OCI-LY3 (cell line): ENCODE results near the gene OR5L1.

Experiments
- H2AFZ ChIP-seq: fragments of 200-600, 300-600 bp; shearing (Covaris generic); 2 replicates; pipeline ENCODE4 v1.6.0; 2014; ENCODE audit warnings: antibody characterized with exemption, low read depth, low read length
- H3K27ac ChIP-seq: fragments of 200-600, 300-600 bp; sonication (generic); 2 replicates; pipeline ENCODE4 v1.5.1; 2014; ENCODE audit warnings: mild to moderate bottlenecking, low read length, moderate library complexity, mixed read lengths
- H3K27me3 ChIP-seq: fragments of 200-600, 300-600 bp; sonication (generic); 2 replicates; pipeline ENCODE4 v1.6.1; 2014; ENCODE audit warnings: low read depth, low read length, mixed read lengths
- H3K36me3 ChIP-seq: fragments of 200-600, 300-600 bp; sonication (generic); replicated peaks from 2 replicates; pipeline ENCODE3; 2014; ENCODE audit warnings: low read depth, low read length, mixed read lengths
- H3K4me1 ChIP-seq: fragments of 300-600, 200-600 bp; sonication (generic); 2 replicates; pipeline ENCODE4 v1.6.1; 2014; ENCODE audit warnings: low read length, mixed read lengths
- H3K4me2 ChIP-seq: fragments of 200-600, 300-600 bp; sonication (generic); 2 replicates; pipeline ENCODE4 v1.6.1; 2014; ENCODE audit warnings: low read length, mixed read lengths
- H3K4me3 ChIP-seq: fragments of 300-600, 200-600 bp; sonication (generic); 2 replicates; pipeline ENCODE4 v1.5.1; 2014; ENCODE audit warnings: antibody characterized with exemption, mild to moderate bottlenecking, low read length, moderate library complexity
- H3K79me2 ChIP-seq: fragments of 300-600, 200-600 bp; shearing (Covaris generic); 2 replicates; pipeline ENCODE4 v1.6.1; 2014; ENCODE audit warnings: mild to moderate bottlenecking, low read length, mixed read lengths
- H3K9ac ChIP-seq: fragments of 300-600, 200-600 bp; shearing (Covaris generic); 2 replicates; pipeline ENCODE4 v1.6.0; 2014; ENCODE audit warnings: mild to moderate bottlenecking, low read length, moderate library complexity
- H3K9me3 ChIP-seq: fragments of 200-600, 300-600 bp; shearing (Covaris generic); 2 replicates; pipeline ENCODE4 v1.6.1; 2014; ENCODE audit warnings: low read length, mixed read lengths; ENCODE audit not compliant: insufficient read depth
- H4K20me1 ChIP-seq: fragments of 200-600, 300-600 bp; sonication (generic); 2 replicates; pipeline ENCODE4 v1.6.1; 2016; ENCODE audit warnings: low read length, mixed read lengths; ENCODE audit not compliant: insufficient read depth
- CTCF ChIP-seq: fragments of 200-600, 300-600 bp; sonication (generic); IDR thresholded peaks from 2 replicates; pipeline ENCODE4 v1.5.1; 2014; ENCODE audit warnings: antibody characterized with exemption, low read length, low read depth
- EZH2phosphoT487 ChIP-seq: fragments of 200-600 bp; shearing (Covaris generic); IDR thresholded peaks from 2 replicates; pipeline ENCODE4 v1.6.1; 2018; ENCODE audit warnings: antibody characterized with exemption, mixed run types, low read depth

OR5L1 gene

GRCh38 chr11:55838452-55838851, 27.3 kb downstream of the OR5L1 start, which contains the start of gene OR5D16:
OR5D16 (plus strand) TSS chr11:55838752; CDS start chr11:55838752, 0 bp downstream.
- Histone ChIP-seq H3K4me2 (no peak within 1 kb of the TSS), H3K79me2 (no peaks in the 10 kb centered on the region), H3K4me1 (no peaks in the 10 kb centered on the region), H2AFZ (no peak within 1 kb of the TSS), H3K27me3 (no peaks in the 10 kb centered on the region), H4K20me1 (no peaks in the 10 kb centered on the region), H3K4me3 (no peak within 1 kb of the TSS), H3K9me3 (peaks cover 6% of the 10 kb centered on the region; the same call in 1 of the 2 replicates), H3K27ac (no peak within 1 kb of the TSS), H3K9ac (no peak within 1 kb of the TSS), H3K36me3 (no peaks in the 10 kb centered on the region)
- TF ChIP-seq CTCF (no peak), EZH2phosphoT487 (no peak)

GRCh38 chr11:55847453-55847852, 36.3 kb downstream of the OR5L1 start:
- H3K9me3 ChIP-seq = 0 out of 2 replicates have a peak, but pooled peaks cover 3% of the 10 kb centered on the region
- H3K9ac ChIP-seq = no peak overlapping the region
- no peak overlapping the region for H3K4me2 ChIP-seq
- no peak overlapping the region for H2AFZ ChIP-seq
- no peaks in the 10 kb centered on the region for H4K20me1 ChIP-seq
- TF ChIP-seq CTCF (no peak), EZH2phosphoT487 (no peak)
- no peaks in the 10 kb centered on the region for H3K27me3 ChIP-seq
- H3K79me2 ChIP-seq = no peaks in the 10 kb centered on the region
- H3K27ac ChIP-seq = no peak overlapping the region
- no peaks in the 10 kb centered on the region for H3K36me3 ChIP-seq
- peaks cover 7% of the 10 kb centered on the region for H3K4me1 ChIP-seq
- no peak overlapping the region for H3K4me3 ChIP-seq

GRCh38 chr11:55849037-55849436, 37.9 kb downstream of the OR5L1 start:
- Histone ChIP-seq H3K27ac (no peak overlapping the region), H3K4me2 (no peak overlapping the region), H4K20me1 (no peaks in the 10 kb centered on the region), H3K9me3 (0 out of 2 replicates have a peak, but pooled peaks cover 3% of the 10 kb centered on the region), H3K27me3 (no peaks in the 10 kb centered on the region), H3K36me3 (no peaks in the 10 kb centered on the region), H3K4me1 (peaks cover 7% of the 10 kb centered on the region), H3K4me3 (no peak overlapping the region), H2AFZ (no peak overlapping the region), H3K9ac (no peak overlapping the region), H3K79me2 (no peaks in the 10 kb centered on the region)
- TF ChIP-seq CTCF = no peak
- TF ChIP-seq EZH2phosphoT487 = no peak

- H3K9me3 ChIP-seq = no peaks in the 10 kb centered on the region
- no peaks in the 10 kb centered on the region for H3K27me3 ChIP-seq
- peaks cover 4% of the 10 kb centered on the region for H3K36me3 ChIP-seq
- H3K9ac ChIP-seq = no peak overlapping the region
- no peak for TF ChIP-seq CTCF
- no peak for TF ChIP-seq EZH2phosphoT487
- no peak overlapping the region for H3K4me3 ChIP-seq
- no peaks in the 10 kb centered on the region for H3K79me2 ChIP-seq
- no peak overlapping the region for H3K27ac ChIP-seq
- H3K4me2 ChIP-seq = no peak overlapping the region
- H4K20me1 ChIP-seq = no peaks in the 10 kb centered on the region
- no peak overlapping the region for H2AFZ ChIP-seq
- peaks cover 23% of the 10 kb centered on the region for H3K4me1 ChIP-seq
These were observed 41.0 kb downstream of the OR5L1 start for GRCh38 chr11:55852141-55852540.
